Endothelial cell of umbilical vein (primary cell): ENCODE data around the gene PIP5K1C. TPM values are rescaled to one million over a fixed set of nuclear protein-coding genes. Genes with fewer than 3 reads are reported as not detected.

Experiments used
- BruUV-seq: library from RNA; stranded (reverse); fragments of 400-500 nt; replicated peaks from 2 replicates; lab custom pipeline; 2021; lab: Mats Ljungman, UMichigan
- CTCF ChIA-PET: fragments of 300-600, 350-600 bp; sonication (Branson Sonifier 250); formaldehyde crosslinking; loops from one replicate; lab custom pipeline; 2021; ENCODE audit warnings: antibody characterized with exemption, inconsistent platforms; lab: Charles Lee
- POLR2A ChIA-PET: fragments of 300-600, 350-600 bp; sonication (Branson Sonifier 250); formaldehyde crosslinking; loops from one replicate; lab custom pipeline; 2021; ENCODE audit warnings: antibody characterized with exemption, inconsistent platforms; lab: Charles Lee
- DNase-seq: peaks from one replicate; pipeline ENCODE4 v3.0.0-alpha.2; 2011; ENCODE audit warnings: low read depth, low spot score
- FAIRE-seq: peaks from 2 replicates; lab custom pipeline; 2011; peaks lifted over from hg19 to GRCh38; lab: Jason Lieb, UNC
- H2AFZ ChIP-seq: 2 replicates; pipeline ENCODE4 v1.6.0; 2012; ENCODE audit warnings: low read depth, low read length, control low read depth, inconsistent platforms
- H3K27ac ChIP-seq: 2 replicates; pipeline ENCODE4 v1.5.1; 2011; ENCODE audit warnings: low read depth, mild to moderate bottlenecking, control low read depth, low read length, moderate library complexity; ENCODE audit not compliant: insufficient read depth
- H3K27me3 ChIP-seq, 2 experiments: 2 replicates each; pipeline versions ENCODE4 v1.6.0 to v1.6.1; 2011; ENCODE audit warnings: low read length in 2 of 2, mixed read lengths in 1 of 2; ENCODE audit not compliant: control insufficient read depth in 2 of 2, insufficient read depth in 2 of 2
- H3K36me3 ChIP-seq, 2 experiments: 2 replicates in 1 of 2; 3 replicates in 1 of 2; pipeline ENCODE4 v1.5.1; 2011; ENCODE audit warnings: low read length in 2 of 2, mild to moderate bottlenecking in 1 of 2, moderate library complexity in 1 of 2; ENCODE audit not compliant: control insufficient read depth in 2 of 2, insufficient read depth in 2 of 2; ENCODE audit errors: extremely low read depth in 1 of 2
- H3K4me1 ChIP-seq: 3 replicates; pipeline ENCODE4 v1.5.1; 2011; ENCODE audit warnings: mild to moderate bottlenecking, low read length; ENCODE audit not compliant: control insufficient read depth, insufficient read depth; ENCODE audit errors: extremely low read depth
- H3K4me2 ChIP-seq: 2 replicates; pipeline ENCODE4 v1.6.1; 2011; ENCODE audit warnings: low read length, control low read depth, mixed read lengths; ENCODE audit not compliant: insufficient read depth
- H3K4me3 ChIP-seq, 3 experiments: fragments of 200-600 bp in 1 of 3; sonication (generic), shearing (Covaris generic) in 1 of 3; replicated peaks in 1 of 3; 2 replicates each; pipeline ENCODE4 v1.5.1; 2011 to 2016; ENCODE audit warnings: control low read depth in 3 of 3, low read length in 3 of 3, mild to moderate bottlenecking in 2 of 3, inconsistent platforms in 1 of 3, low read depth in 1 of 3, moderate library complexity in 1 of 3; ENCODE audit not compliant: insufficient read depth in 1 of 3
- H3K79me2 ChIP-seq: 2 replicates; pipeline ENCODE4 v1.6.0; 2012; ENCODE audit warnings: low read length, inconsistent platforms; ENCODE audit not compliant: control insufficient read depth, insufficient read depth
- H3K9ac ChIP-seq: replicated peaks from 2 replicates; pipeline ENCODE3; 2011; ENCODE audit warnings: low read length, control low read depth; ENCODE audit not compliant: insufficient read depth; ENCODE audit errors: extremely low read depth
- H3K9me1 ChIP-seq: replicated peaks from 3 replicates; pipeline ENCODE4 v1.6.0; 2011; ENCODE audit warnings: mild to moderate bottlenecking, low read length; ENCODE audit not compliant: control insufficient read depth, insufficient read depth; ENCODE audit errors: extremely low read depth
- H3K9me3 ChIP-seq: replicated peaks from 2 replicates; pipeline ENCODE4 v1.5.1; 2012; ENCODE audit warnings: low read length, inconsistent platforms; ENCODE audit not compliant: control insufficient read depth, insufficient read depth
- H4K20me1 ChIP-seq: replicated peaks from 2 replicates; pipeline ENCODE3; 2011; ENCODE audit warnings: mild to moderate bottlenecking, low read length; ENCODE audit not compliant: control insufficient read depth, insufficient read depth; ENCODE audit errors: extremely low read depth
- CTCF ChIP-seq, 2 donors: IDR thresholded peaks; 1 replicate in 1 of 2; 2 replicates in 1 of 2; pipeline ENCODE4 v1.5.1; 2011; ENCODE audit warnings: low read length in 2 of 2, mild to moderate bottlenecking in 2 of 2, moderate library complexity in 2 of 2, control low read depth in 1 of 2, inconsistent platforms in 1 of 2, low read depth in 1 of 2; ENCODE audit not compliant: insufficient read depth in 1 of 2; ENCODE audit errors: extremely low read depth in 1 of 2
- EZH2 ChIP-seq: IDR thresholded peaks from 2 replicates; pipeline ENCODE4 v1.6.1; 2012; ENCODE audit warnings: borderline replicate concordance, low read depth, mild to moderate bottlenecking, moderate library complexity, low read length, inconsistent platforms; ENCODE audit not compliant: severe bottlenecking
- FOS ChIP-seq: IDR thresholded peaks from 2 replicates; pipeline ENCODE4 v1.6.1; 2011; ENCODE audit warnings: mild to moderate bottlenecking, low read length, moderate library complexity, borderline replicate concordance; ENCODE audit not compliant: insufficient read depth
- GATA2 ChIP-seq: IDR thresholded peaks from 2 replicates; pipeline ENCODE4 v1.7.0; 2011; ENCODE audit warnings: low read depth, mild to moderate bottlenecking, moderate library complexity, mixed read lengths, low read length; ENCODE audit not compliant: insufficient read length, insufficient read depth
- JUN ChIP-seq: IDR thresholded peaks from 2 replicates; pipeline ENCODE4 v1.6.1; 2011; ENCODE audit warnings: borderline replicate concordance, low read depth; ENCODE audit not compliant: insufficient read length, insufficient read depth
- MAX ChIP-seq: IDR thresholded peaks from 2 replicates; pipeline ENCODE4 v1.6.1; 2011; ENCODE audit not compliant: insufficient read depth, insufficient read length
- MYC ChIP-seq: IDR thresholded peaks from one replicate; pipeline ENCODE4 v1.6.1; 2011; ENCODE audit warnings: mild to moderate bottlenecking, low read depth, low read length
- POLR2A ChIP-seq: IDR thresholded peaks from 2 replicates; pipeline ENCODE4 v1.6.1; 2012; ENCODE audit warnings: low read depth, mild to moderate bottlenecking, control low read depth, low read length
- POLR2AphosphoS5 ChIP-seq: IDR thresholded peaks from 2 replicates; pipeline ENCODE4 v1.6.1; 2012; ENCODE audit warnings: low read depth, mild to moderate bottlenecking, control low read depth, low read length, moderate library complexity; ENCODE audit not compliant: insufficient read depth
- dilution Hi-C: fragments of 300-500 bp; cut with MboI; formaldehyde crosslinking; loops from one replicate; pipeline ENCODE4 v1.15.0; 2019; ENCODE audit warnings: low sequenced_read_pairs; ENCODE audit not compliant: extremely low pct_ligation_motif_present
- intact Hi-C: fragments of 100-400 bp; cut with micrococcal nuclease; formaldehyde crosslinking; loops from one replicate; pipeline ENCODE4 v1.10.0; 2022
- polyA plus RNA-seq, 4 experiments: library from polyadenylated mRNA; depleted of rRNA in 3 of 4; stranded (reverse) in 3 of 4; unstranded in 1 of 4; fragments of >200 nt; gene quantifications; 2 replicates each; pipeline versions ENCODE4 v1.2.1 to v1.2.3, GENCODE V29; 2011 to 2012; ENCODE audit warnings: missing spikeins in 1 of 4
- total RNA-seq: library from RNA; stranded (reverse); gene quantifications from 2 replicates; pipeline ENCODE4 v1.2.3, GENCODE V29; 2021

PIP5K1C gene
- total and polyA plus RNA-seq, 2 donors (not counting 3 experiments of a cell fraction or from before 2014, with no cell fraction given) = 31.6 to 79.5 TPM

- ChIA-PET POLR2A (interaction anchor here (1.2 to 1.4 kb wide), 2 partner anchors 13 to 14 kb away, joined by 6 to 8 read pairs; no protein-coding TSS in a partner anchor), CTCF (interaction anchor here (1.0 to 1.7 kb wide), 7 partner anchors 8 to 29 kb away, joined by 3 to 12 read pairs (median 5); no protein-coding TSS in a partner anchor)
- Histone ChIP-seq H3K36me3 (peaks cover 0 to 2% of the 10 kb centered on the region in 2 experiments), H3K4me2 (no peak overlapping the region), H3K4me1 (peaks cover 15% of the 10 kb centered on the region), H3K27me3 (no peaks in the 10 kb centered on the region), H4K20me1 (no peaks in the 10 kb centered on the region), H3K79me2 (peaks cover 15% of the 10 kb centered on the region), H3K27ac (peak overlapping the region; percentile 90), H3K4me3 (no peak overlapping the region), H3K9me3 (no peaks in the 10 kb centered on the region), H3K9ac (peak overlapping the region; percentile 10), H3K9me1 (no peaks in the 10 kb centered on the region), H2AFZ (no peak overlapping the region)
- peak; percentile 64 for FAIRE-seq
- TF ChIP-seq MAX = no peak
- TF ChIP-seq CTCF (IDR thresholded peaks at IDR 0.05; ENCODE audit: extremely low read depth in 1 of 2, insufficient read depth in 1 of 2, low read depth in 1 of 2, low read length in 2 of 2) = no peak
- TF ChIP-seq POLR2AphosphoS5 = no peak
- no peak for TF ChIP-seq POLR2A
- TF ChIP-seq FOS = no peak
- TF ChIP-seq MYC = no peak
- TF ChIP-seq GATA2 = no peak
- TF ChIP-seq EZH2 = no peak
- no peak for TF ChIP-seq JUN
- DNase-seq = no peak
- intact Hi-C loops = no loop called here
- TSS peak; percentile 61 for BruUV-seq
- dilution Hi-C loops = no loop called here
These were observed 16.0 kb downstream of the PIP5K1C start for GRCh38 chr19:3684054-3684816.
